Stimulated activated CD4-positive, alpha-beta T cell treated with anti-CD3 and anti-CD28 coated beads, Interleukin-15, amount 100 ng/mL, for 24 hours (primary cell): ENCODE measurements around the gene HSD17B13.
"Not testable (repeated sequence)": the region's sequence is repeated elsewhere in the genome, so short reads cannot be mapped to it uniquely, and the experiment has no call there.

Experiments
- DNase-seq: peaks from one replicate; pipeline ENCODE4 v3.0.0-alpha.2; 2020

Gene HSD17B13

GRCh38 chr4:87322754-87323153 lies at the start of gene HSD17B13:
Gene HSD17B13 (minus strand): TSS chr4:87322882. CDS start chr4:87322841, 41 bp downstream.
- DNase-seq = no peak

- no peak for DNase-seq
These were observed 47.4 kb upstream of the HSD17B13 start for GRCh38 chr4:87370068-87370467.

GRCh38 chr4:87366521-87367162 lies 44.0 kb upstream of the HSD17B13 start:
- DNase-seq = no peak

GRCh38 chr4:87365348-87365747 lies 42.7 kb upstream of the HSD17B13 start:
- DNase-seq = no peak

- DNase-seq = no peak
These were observed 40.9 kb upstream of the HSD17B13 start for GRCh38 chr4:87363552-87363951.

GRCh38 chr4:87360338-87360935 lies 37.8 kb upstream of the HSD17B13 start:
- DNase-seq = no peak

GRCh38 chr4:87359258-87359657 lies 36.6 kb upstream of the HSD17B13 start:
- DNase-seq = no peak

GRCh38 chr4:87356832-87357526 lies 34.3 kb upstream of the HSD17B13 start:
- no peak for DNase-seq

GRCh38 chr4:87354168-87355102 lies 31.8 kb upstream of the HSD17B13 start:
- DNase-seq = no peak

GRCh38 chr4:87353592-87353991 lies 30.9 kb upstream of the HSD17B13 start:
- DNase-seq = peak; percentile 23

- DNase-seq = no peak
These were observed 22.5 kb upstream of the HSD17B13 start for GRCh38 chr4:87345139-87345538.

- no peak for DNase-seq
These were observed 20.2 kb upstream of the HSD17B13 start for GRCh38 chr4:87342872-87343271.

GRCh38 chr4:87341954-87342635 lies 19.4 kb upstream of the HSD17B13 start:
- not testable (repeated sequence) for DNase-seq

GRCh38 chr4:87339440-87339839 lies 16.8 kb upstream of the HSD17B13 start:
- DNase-seq = no peak

GRCh38 chr4:87337361-87337760 lies 14.7 kb upstream of the HSD17B13 start:
- DNase-seq = no peak

- no peak for DNase-seq
These were observed 10.6 kb upstream of the HSD17B13 start for GRCh38 chr4:87333267-87333666.

GRCh38 chr4:87330761-87331160 lies 8.1 kb upstream of the HSD17B13 start:
- DNase-seq = no peak

- DNase-seq = no peak
These were observed 4.5 kb upstream of the HSD17B13 start for GRCh38 chr4:87327136-87327535.

- DNase-seq = no peak
These were observed 3.8 kb upstream of the HSD17B13 start for GRCh38 chr4:87326460-87326859.

- no peak for DNase-seq
These were observed 794 bp downstream of the HSD17B13 start for GRCh38 chr4:87321888-87322287.

GRCh38 chr4:87317527-87317926 lies 5.2 kb downstream of the HSD17B13 start:
- no peak for DNase-seq

- DNase-seq = no peak
These were observed 5.7 kb downstream of the HSD17B13 start for GRCh38 chr4:87316961-87317360.
